GM19099 (cell line): ENCODE results near the gene NF1.

Source experiments
- POLR2A ChIP-seq: IDR thresholded peaks from 3 replicates; pipeline ENCODE4 v1.6.1; 2011; ENCODE audit warnings: low read depth; ENCODE audit not compliant: insufficient read length; ENCODE audit errors: extremely low read depth

NF1 gene

GRCh38 chr17:31387438-31387837 lies 292.7 kb downstream of the NF1 start:
- no peak for TF ChIP-seq POLR2A

- no peak for TF ChIP-seq POLR2A
Observed at GRCh38 chr17:31388351-31388750, 293.6 kb downstream of the NF1 start.

- no peak for TF ChIP-seq POLR2A
Observed at GRCh38 chr17:31388770-31389656, 294.2 kb downstream of the NF1 start.

- TF ChIP-seq POLR2A: no peak
Observed at GRCh38 chr17:31389657-31390381, 295.0 kb downstream of the NF1 start.

GRCh38 chr17:31390426-31390747 lies 295.6 kb downstream of the NF1 start:
- no peak for TF ChIP-seq POLR2A

- no peak for TF ChIP-seq POLR2A
Observed at GRCh38 chr17:31390748-31391495, 296.1 kb downstream of the NF1 start.

- no peak for TF ChIP-seq POLR2A
Observed at GRCh38 chr17:31391496-31391949, 296.7 kb downstream of the NF1 start, which contains the start of gene RAB11FIP4. Gene RAB11FIP4, plus strand, starts transcription at chr17:31391675. Its CDS starts 178 bp downstream, at chr17:31391853.

GRCh38 chr17:31392002-31392855 lies 297.5 kb downstream of the NF1 start:
- no peak for TF ChIP-seq POLR2A

GRCh38 chr17:31392856-31393748 lies 298.3 kb downstream of the NF1 start:
- no peak for TF ChIP-seq POLR2A

- TF ChIP-seq POLR2A: no peak
Observed at GRCh38 chr17:31393749-31394146, 299.0 kb downstream of the NF1 start.

GRCh38 chr17:31394544-31394943 lies 299.8 kb downstream of the NF1 start:
- no peak for TF ChIP-seq POLR2A

GRCh38 chr17:31397256-31397939 lies 302.6 kb downstream of the NF1 start:
- no peak for TF ChIP-seq POLR2A
